WTC11 (cell line): ENCODE data around the gene CDK7. TPM values are rescaled to one million over a fixed set of nuclear protein-coding genes. Genes with fewer than 3 reads are reported as not detected.

Source experiments
- ATAC-seq: fragments of 200-7000 bp; cut with Tn5 transposase; 2 replicates; pipeline ENCODE4 v1.10.0; 2021; ENCODE audit warnings: mild to moderate bottlenecking, moderate library complexity
- CTCF ChIA-PET: fragments of 300-600 bp; sonication (Branson Sonifier 250); formaldehyde crosslinking; loops from one replicate; lab custom pipeline; 2021; ENCODE audit warnings: antibody characterized with exemption; lab: Charles Lee
- POLR2A ChIA-PET: fragments of 350-600 bp; sonication (Branson Sonifier 250); formaldehyde crosslinking; loops from one replicate; lab custom pipeline; 2021; ENCODE audit warnings: antibody characterized with exemption; lab: Charles Lee
- DNase-seq: peaks from one replicate; pipeline ENCODE4 v3.0.0; 2021; ENCODE audit warnings: low spot score
- H3K27ac Mint-ChIP-seq: 2 replicates; pipeline ENCODE4 v1.8.0; 2021; ENCODE audit warnings: mixed read lengths
- H3K27me3 Mint-ChIP-seq: 2 replicates; pipeline ENCODE4 v1.8.0; 2021; ENCODE audit warnings: low read depth, mild to moderate bottlenecking, moderate library complexity, mixed read lengths
- H3K36me3 Mint-ChIP-seq: 2 replicates; pipeline ENCODE4 v1.8.0; 2021; ENCODE audit warnings: mixed read lengths
- H3K4me1 Mint-ChIP-seq: 2 replicates; pipeline ENCODE4 v1.8.0; 2022; ENCODE audit warnings: mixed read lengths
- H3K4me3 Mint-ChIP-seq: 2 replicates; pipeline ENCODE4 v1.8.0; 2021; ENCODE audit warnings: mild to moderate bottlenecking, moderate library complexity, mixed read lengths
- H3K9me3 Mint-ChIP-seq: 2 replicates; pipeline ENCODE4 v1.8.0; 2021; ENCODE audit warnings: mixed read lengths
- CREB1 ChIP-seq: sonication (generic); formaldehyde crosslinking; IDR thresholded peaks from 2 replicates; pipeline ENCODE4 v1.8.0; 2023; ENCODE audit warnings: mild to moderate bottlenecking, missing genetic modification reagents
- CREM ChIP-seq: sonication (generic); formaldehyde crosslinking; IDR thresholded peaks from 2 replicates; pipeline ENCODE4 v1.8.1; 2022; ENCODE audit warnings: mild to moderate bottlenecking, missing genetic modification reagents, moderate library complexity
- ELF4 ChIP-seq: sonication (generic); formaldehyde crosslinking; IDR thresholded peaks from 2 replicates; pipeline ENCODE4 v1.8.1; 2022; ENCODE audit warnings: low read depth, mild to moderate bottlenecking, moderate library complexity, missing genetic modification reagents
- EMX1 ChIP-seq: fragments of 250-450 bp; sonication (Bioruptor Pico); IDR thresholded peaks from 2 replicates; pipeline ENCODE4 v1.8.0; 2021; ENCODE audit warnings: mild to moderate bottlenecking
- FOXJ3 ChIP-seq: sonication (generic); formaldehyde crosslinking; IDR thresholded peaks from 2 replicates; pipeline ENCODE4 v1.9.0; 2021; ENCODE audit warnings: missing genetic modification reagents, mild to moderate bottlenecking, borderline replicate concordance
- GABPB1 ChIP-seq: sonication (generic); formaldehyde crosslinking; IDR thresholded peaks from 2 replicates; pipeline ENCODE4 v1.8.1; 2023; ENCODE audit warnings: mild to moderate bottlenecking, missing genetic modification reagents
- NFATC4 ChIP-seq: fragments of 250-450 bp; sonication (Bioruptor Pico); IDR thresholded peaks from 2 replicates; pipeline ENCODE4 v1.9.0; 2021; ENCODE audit warnings: mild to moderate bottlenecking
- PRRX2 ChIP-seq: fragments of 250-450 bp; sonication (Bioruptor Pico); IDR thresholded peaks from 2 replicates; pipeline ENCODE4 v1.8.0; 2021; ENCODE audit warnings: mild to moderate bottlenecking
- SMAD3 ChIP-seq: sonication (generic); formaldehyde crosslinking; IDR thresholded peaks from 2 replicates; pipeline ENCODE4 v1.8.0; 2022; ENCODE audit warnings: missing genetic modification reagents, mild to moderate bottlenecking, borderline replicate concordance
- SMAD4 ChIP-seq: sonication (generic); formaldehyde crosslinking; IDR thresholded peaks from 2 replicates; pipeline ENCODE4 v1.8.0; 2022; ENCODE audit warnings: mild to moderate bottlenecking, missing genetic modification reagents
- TP53 ChIP-seq: sonication (generic); formaldehyde crosslinking; IDR thresholded peaks from 2 replicates; pipeline ENCODE4 v1.8.1; 2023; ENCODE audit warnings: mild to moderate bottlenecking, missing genetic modification reagents
- ZBTB21 ChIP-seq: sonication (generic); formaldehyde crosslinking; IDR thresholded peaks from 2 replicates; pipeline ENCODE4 v1.8.1; 2023; ENCODE audit warnings: mild to moderate bottlenecking, missing genetic modification reagents, borderline replicate concordance
- ZNF138 ChIP-seq: sonication (generic); formaldehyde crosslinking; conservative IDR thresholded peaks from 2 replicates; pipeline ENCODE4 v1.8.1; 2022; ENCODE audit warnings: mild to moderate bottlenecking, moderate library complexity, missing genetic modification reagents
- ZNF219 ChIP-seq: sonication (generic); formaldehyde crosslinking; IDR thresholded peaks from 2 replicates; pipeline ENCODE4 v1.8.0; 2023; ENCODE audit warnings: missing genetic modification reagents, mild to moderate bottlenecking, borderline replicate concordance
- total RNA-seq: library from RNA; stranded (reverse); gene quantifications from 3 replicates; pipeline ENCODE4 v1.2.3, GENCODE V29; 2021
- TF ChIP-seq, protein P1 (sequence below): fragments of 250-450 bp; sonication (Bioruptor Pico); IDR thresholded peaks from 2 replicates; pipeline ENCODE4 v1.9.0; 2021; ENCODE audit warnings: mild to moderate bottlenecking
- TF ChIP-seq, protein P2 (sequence below): sonication (generic); formaldehyde crosslinking; IDR thresholded peaks from 2 replicates; pipeline ENCODE4 v1.8.1; 2023; ENCODE audit warnings: mild to moderate bottlenecking, missing genetic modification reagents, borderline replicate concordance
- TF ChIP-seq, protein P3 (sequence below): sonication (generic); formaldehyde crosslinking; IDR thresholded peaks from 2 replicates; pipeline ENCODE4 v1.8.1; 2022; ENCODE audit warnings: mild to moderate bottlenecking, moderate library complexity, missing genetic modification reagents
- TF ChIP-seq, protein P4 (sequence below): sonication (generic); formaldehyde crosslinking; IDR thresholded peaks from 2 replicates; pipeline ENCODE4 v1.8.0; 2022; ENCODE audit warnings: mild to moderate bottlenecking, missing genetic modification reagents
- TF ChIP-seq, protein P5 (sequence below): sonication (generic); formaldehyde crosslinking; IDR thresholded peaks from 2 replicates; pipeline ENCODE4 v1.8.1; 2022; ENCODE audit warnings: mild to moderate bottlenecking, missing genetic modification reagents, moderate library complexity, borderline replicate concordance
- TF ChIP-seq, protein P6 (sequence below): fragments of 200-600 bp; IDR thresholded peaks from 2 replicates; pipeline ENCODE4 v1.8.0; 2022; ENCODE audit warnings: antibody characterized with exemption

Gene CDK7
- total RNA-seq, 1 experiment from 2014 or later: 62.7 TPM

DNA sequence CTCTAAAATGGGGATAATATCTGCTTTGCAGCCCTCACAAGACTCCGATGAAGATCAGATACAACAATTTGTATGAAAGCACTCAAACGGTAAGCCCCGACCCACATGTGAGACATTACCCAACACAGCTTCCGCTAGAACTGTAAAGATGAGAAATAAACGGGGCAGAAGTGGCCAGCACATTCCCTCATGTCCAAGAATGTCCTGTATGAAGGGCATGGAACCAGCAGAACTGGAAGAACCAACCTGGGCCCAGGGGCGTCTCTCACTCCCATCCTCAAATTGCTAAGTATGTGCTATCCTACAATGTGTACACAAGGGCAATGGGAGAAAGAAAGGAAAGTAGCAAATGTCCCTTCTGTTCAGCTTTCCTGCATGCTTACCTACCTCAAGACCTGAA lies 64.9 kb downstream of the CDK7 start:
- Mint-ChIP-seq H3K27me3 (no peaks in the 10 kb centered on the region), H3K27ac (no peak overlapping the region), H3K4me1 (peaks cover 4% of the 10 kb centered on the region; the same call in 1 of the 2 replicates), H3K36me3 (0 out of 2 replicates have a peak, but pooled peaks cover 3% of the 10 kb centered on the region), H3K4me3 (no peak overlapping the region)
- ATAC-seq (no peak), DNase-seq (no peak)
- POLR2A ChIA-PET: no interaction called here
- TF ChIP-seq FOXJ3 (CRISPR knock-in tag): no peak
- TF ChIP-seq SMAD3 (CRISPR knock-in tag): no peak
- TF ChIP-seq ZNF138 (CRISPR knock-in tag): no peak
- no peak for TF ChIP-seq GABPB1 (CRISPR knock-in tag)
- no peak for TF ChIP-seq ZNF219
- no peak for TF ChIP-seq TP53 (CRISPR knock-in tag)
- no peak for TF ChIP-seq ZBTB21 (CRISPR knock-in tag)
- TF ChIP-seq, protein P1, sequence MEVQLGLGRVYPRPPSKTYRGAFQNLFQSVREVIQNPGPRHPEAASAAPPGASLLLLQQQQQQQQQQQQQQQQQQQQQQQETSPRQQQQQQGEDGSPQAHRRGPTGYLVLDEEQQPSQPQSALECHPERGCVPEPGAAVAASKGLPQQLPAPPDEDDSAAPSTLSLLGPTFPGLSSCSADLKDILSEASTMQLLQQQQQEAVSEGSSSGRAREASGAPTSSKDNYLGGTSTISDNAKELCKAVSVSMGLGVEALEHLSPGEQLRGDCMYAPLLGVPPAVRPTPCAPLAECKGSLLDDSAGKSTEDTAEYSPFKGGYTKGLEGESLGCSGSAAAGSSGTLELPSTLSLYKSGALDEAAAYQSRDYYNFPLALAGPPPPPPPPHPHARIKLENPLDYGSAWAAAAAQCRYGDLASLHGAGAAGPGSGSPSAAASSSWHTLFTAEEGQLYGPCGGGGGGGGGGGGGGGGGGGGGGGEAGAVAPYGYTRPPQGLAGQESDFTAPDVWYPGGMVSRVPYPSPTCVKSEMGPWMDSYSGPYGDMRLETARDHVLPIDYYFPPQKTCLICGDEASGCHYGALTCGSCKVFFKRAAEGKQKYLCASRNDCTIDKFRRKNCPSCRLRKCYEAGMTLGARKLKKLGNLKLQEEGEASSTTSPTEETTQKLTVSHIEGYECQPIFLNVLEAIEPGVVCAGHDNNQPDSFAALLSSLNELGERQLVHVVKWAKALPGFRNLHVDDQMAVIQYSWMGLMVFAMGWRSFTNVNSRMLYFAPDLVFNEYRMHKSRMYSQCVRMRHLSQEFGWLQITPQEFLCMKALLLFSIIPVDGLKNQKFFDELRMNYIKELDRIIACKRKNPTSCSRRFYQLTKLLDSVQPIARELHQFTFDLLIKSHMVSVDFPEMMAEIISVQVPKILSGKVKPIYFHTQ (CRISPR knock-in tag): no peak
- TF ChIP-seq, protein P2, sequence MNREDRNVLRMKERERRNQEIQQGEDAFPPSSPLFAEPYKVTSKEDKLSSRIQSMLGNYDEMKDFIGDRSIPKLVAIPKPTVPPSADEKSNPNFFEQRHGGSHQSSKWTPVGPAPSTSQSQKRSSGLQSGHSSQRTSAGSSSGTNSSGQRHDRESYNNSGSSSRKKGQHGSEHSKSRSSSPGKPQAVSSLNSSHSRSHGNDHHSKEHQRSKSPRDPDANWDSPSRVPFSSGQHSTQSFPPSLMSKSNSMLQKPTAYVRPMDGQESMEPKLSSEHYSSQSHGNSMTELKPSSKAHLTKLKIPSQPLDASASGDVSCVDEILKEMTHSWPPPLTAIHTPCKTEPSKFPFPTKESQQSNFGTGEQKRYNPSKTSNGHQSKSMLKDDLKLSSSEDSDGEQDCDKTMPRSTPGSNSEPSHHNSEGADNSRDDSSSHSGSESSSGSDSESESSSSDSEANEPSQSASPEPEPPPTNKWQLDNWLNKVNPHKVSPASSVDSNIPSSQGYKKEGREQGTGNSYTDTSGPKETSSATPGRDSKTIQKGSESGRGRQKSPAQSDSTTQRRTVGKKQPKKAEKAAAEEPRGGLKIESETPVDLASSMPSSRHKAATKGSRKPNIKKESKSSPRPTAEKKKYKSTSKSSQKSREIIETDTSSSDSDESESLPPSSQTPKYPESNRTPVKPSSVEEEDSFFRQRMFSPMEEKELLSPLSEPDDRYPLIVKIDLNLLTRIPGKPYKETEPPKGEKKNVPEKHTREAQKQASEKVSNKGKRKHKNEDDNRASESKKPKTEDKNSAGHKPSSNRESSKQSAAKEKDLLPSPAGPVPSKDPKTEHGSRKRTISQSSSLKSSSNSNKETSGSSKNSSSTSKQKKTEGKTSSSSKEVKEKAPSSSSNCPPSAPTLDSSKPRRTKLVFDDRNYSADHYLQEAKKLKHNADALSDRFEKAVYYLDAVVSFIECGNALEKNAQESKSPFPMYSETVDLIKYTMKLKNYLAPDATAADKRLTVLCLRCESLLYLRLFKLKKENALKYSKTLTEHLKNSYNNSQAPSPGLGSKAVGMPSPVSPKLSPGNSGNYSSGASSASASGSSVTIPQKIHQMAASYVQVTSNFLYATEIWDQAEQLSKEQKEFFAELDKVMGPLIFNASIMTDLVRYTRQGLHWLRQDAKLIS (CRISPR knock-in tag): no peak
- TF ChIP-seq, protein P3, sequence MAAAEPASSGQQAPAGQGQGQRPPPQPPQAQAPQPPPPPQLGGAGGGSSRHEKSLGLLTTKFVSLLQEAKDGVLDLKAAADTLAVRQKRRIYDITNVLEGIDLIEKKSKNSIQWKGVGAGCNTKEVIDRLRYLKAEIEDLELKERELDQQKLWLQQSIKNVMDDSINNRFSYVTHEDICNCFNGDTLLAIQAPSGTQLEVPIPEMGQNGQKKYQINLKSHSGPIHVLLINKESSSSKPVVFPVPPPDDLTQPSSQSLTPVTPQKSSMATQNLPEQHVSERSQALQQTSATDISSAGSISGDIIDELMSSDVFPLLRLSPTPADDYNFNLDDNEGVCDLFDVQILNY: no peak
- no peak for TF ChIP-seq ELF4 (CRISPR knock-in tag)
- TF ChIP-seq PRRX2 (CRISPR knock-in tag): no peak
- TF ChIP-seq, all 79 proteins: peak for 0
- H3K9me3 Mint-ChIP-seq: peaks cover 2% of the 10 kb centered on the region
- CTCF ChIA-PET: interaction anchor here (0.9 kb wide), 1 partner anchor 35 kb away, joined by 3 read pairs; no protein-coding TSS in a partner anchor

DNA sequence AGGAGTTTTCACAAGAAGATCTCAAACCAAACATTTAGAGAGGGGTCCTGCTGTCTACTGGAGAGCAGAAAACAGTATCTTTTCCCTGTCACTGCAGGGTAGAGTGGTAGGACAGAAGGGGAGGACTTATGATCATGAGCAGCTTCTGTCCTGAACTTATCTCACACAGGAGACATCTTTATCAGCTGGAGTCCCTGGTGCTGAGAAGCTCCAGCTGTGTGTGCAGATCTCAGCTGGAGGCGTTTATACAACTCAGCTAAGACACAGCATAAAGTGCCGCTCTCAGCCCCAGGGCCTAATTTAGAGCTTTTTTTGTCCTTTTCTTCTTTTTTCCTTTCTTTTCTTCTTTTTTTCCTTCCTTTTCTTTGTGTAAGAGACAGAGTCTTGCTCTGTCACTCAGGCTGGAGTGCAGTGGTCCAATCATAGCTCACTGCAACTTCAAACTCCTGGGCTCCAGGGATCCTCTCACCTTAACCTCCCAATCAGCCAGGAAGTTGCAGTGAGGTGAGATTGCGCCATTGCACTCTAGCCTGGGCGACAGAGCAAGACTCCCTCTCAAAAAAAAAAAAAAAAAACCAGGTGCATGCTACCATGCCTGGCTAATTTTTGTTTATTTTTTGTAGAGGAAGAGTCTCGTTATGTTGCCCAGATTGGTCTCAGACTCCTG lies 66.0 kb downstream of the CDK7 start:
- ATAC-seq (peak; percentile 39; the same call in 1 of the 2 replicates), DNase-seq (no peak)
- 0 out of 2 replicates have a peak overlapping the region, but pooled peaks have one; percentile 53 for H3K27ac Mint-ChIP-seq
- H3K9me3 Mint-ChIP-seq: peaks cover 7% of the 10 kb centered on the region
- H3K27me3 Mint-ChIP-seq: no peaks in the 10 kb centered on the region
- H3K36me3 Mint-ChIP-seq: peaks cover 4% of the 10 kb centered on the region; the same call in 1 of the 2 replicates
- ChIA-PET POLR2A (interaction anchor here (0.7 kb wide), 1 partner anchor 134 kb away, joined by 4 read pairs; no protein-coding TSS in a partner anchor), CTCF (interaction anchor here (0.7 to 0.9 kb wide), 2 partner anchors 34 to 299 kb away, joined by 3 to 5 read pairs; no protein-coding TSS in a partner anchor)
- no peaks in the 10 kb centered on the region; the same call in 1 of the 2 replicates for H3K4me1 Mint-ChIP-seq
- no peak overlapping the region for H3K4me3 Mint-ChIP-seq
- TF ChIP-seq, protein P4, sequence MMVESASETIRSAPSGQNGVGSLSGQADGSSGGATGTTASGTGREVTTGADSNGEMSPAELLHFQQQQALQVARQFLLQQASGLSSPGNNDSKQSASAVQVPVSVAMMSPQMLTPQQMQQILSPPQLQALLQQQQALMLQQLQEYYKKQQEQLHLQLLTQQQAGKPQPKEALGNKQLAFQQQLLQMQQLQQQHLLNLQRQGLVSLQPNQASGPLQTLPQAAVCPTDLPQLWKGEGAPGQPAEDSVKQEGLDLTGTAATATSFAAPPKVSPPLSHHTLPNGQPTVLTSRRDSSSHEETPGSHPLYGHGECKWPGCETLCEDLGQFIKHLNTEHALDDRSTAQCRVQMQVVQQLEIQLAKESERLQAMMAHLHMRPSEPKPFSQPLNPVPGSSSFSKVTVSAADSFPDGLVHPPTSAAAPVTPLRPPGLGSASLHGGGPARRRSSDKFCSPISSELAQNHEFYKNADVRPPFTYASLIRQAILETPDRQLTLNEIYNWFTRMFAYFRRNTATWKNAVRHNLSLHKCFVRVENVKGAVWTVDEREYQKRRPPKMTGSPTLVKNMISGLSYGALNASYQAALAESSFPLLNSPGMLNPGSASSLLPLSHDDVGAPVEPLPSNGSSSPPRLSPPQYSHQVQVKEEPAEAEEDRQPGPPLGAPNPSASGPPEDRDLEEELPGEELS: no peak
- TF ChIP-seq, protein P3: no peak
- TF ChIP-seq FOXJ3 (CRISPR knock-in tag): no peak
- no peak for TF ChIP-seq GABPB1 (CRISPR knock-in tag)
- no peak for TF ChIP-seq CREM (CRISPR knock-in tag)
- no peak for TF ChIP-seq EMX1 (CRISPR knock-in tag)
- TF ChIP-seq CREB1 (CRISPR knock-in tag): no peak
- no peak for TF ChIP-seq NFATC4 (CRISPR knock-in tag)
- TF ChIP-seq, protein P5, sequence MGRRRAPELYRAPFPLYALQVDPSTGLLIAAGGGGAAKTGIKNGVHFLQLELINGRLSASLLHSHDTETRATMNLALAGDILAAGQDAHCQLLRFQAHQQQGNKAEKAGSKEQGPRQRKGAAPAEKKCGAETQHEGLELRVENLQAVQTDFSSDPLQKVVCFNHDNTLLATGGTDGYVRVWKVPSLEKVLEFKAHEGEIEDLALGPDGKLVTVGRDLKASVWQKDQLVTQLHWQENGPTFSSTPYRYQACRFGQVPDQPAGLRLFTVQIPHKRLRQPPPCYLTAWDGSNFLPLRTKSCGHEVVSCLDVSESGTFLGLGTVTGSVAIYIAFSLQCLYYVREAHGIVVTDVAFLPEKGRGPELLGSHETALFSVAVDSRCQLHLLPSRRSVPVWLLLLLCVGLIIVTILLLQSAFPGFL: no peak
- TF ChIP-seq PRRX2 (CRISPR knock-in tag): no peak
- TF ChIP-seq SMAD4: no peak
- TF ChIP-seq, protein P6, sequence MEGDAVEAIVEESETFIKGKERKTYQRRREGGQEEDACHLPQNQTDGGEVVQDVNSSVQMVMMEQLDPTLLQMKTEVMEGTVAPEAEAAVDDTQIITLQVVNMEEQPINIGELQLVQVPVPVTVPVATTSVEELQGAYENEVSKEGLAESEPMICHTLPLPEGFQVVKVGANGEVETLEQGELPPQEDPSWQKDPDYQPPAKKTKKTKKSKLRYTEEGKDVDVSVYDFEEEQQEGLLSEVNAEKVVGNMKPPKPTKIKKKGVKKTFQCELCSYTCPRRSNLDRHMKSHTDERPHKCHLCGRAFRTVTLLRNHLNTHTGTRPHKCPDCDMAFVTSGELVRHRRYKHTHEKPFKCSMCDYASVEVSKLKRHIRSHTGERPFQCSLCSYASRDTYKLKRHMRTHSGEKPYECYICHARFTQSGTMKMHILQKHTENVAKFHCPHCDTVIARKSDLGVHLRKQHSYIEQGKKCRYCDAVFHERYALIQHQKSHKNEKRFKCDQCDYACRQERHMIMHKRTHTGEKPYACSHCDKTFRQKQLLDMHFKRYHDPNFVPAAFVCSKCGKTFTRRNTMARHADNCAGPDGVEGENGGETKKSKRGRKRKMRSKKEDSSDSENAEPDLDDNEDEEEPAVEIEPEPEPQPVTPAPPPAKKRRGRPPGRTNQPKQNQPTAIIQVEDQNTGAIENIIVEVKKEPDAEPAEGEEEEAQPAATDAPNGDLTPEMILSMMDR: no peak
